HepG2 (cell line): ENCODE results near the gene ORMDL3. TPM values are rescaled to one million over a fixed set of nuclear protein-coding genes. Genes with fewer than 3 reads are reported as not detected.
A peak's percentile ranks its signal among the peaks of the same experiment; 100 is the strongest.

Source experiments
- ADNP ChIP-seq: sonication (generic); formaldehyde crosslinking; IDR thresholded peaks from 2 replicates; pipeline ENCODE4 v1.4.0; 2020; ENCODE audit warnings: missing genetic modification reagents
- ATF1 ChIP-seq: IDR thresholded peaks from 2 replicates; pipeline ENCODE4 v1.6.1; 2016; ENCODE audit warnings: mild to moderate bottlenecking, control low read depth
- CBX5 ChIP-seq: sonication (generic); formaldehyde crosslinking; IDR thresholded peaks from 2 replicates; pipeline ENCODE4 v1.4.0; 2020; ENCODE audit warnings: missing genetic modification reagents, borderline replicate concordance
- ELF3 ChIP-seq: IDR thresholded peaks from 2 replicates; pipeline ENCODE4 v1.6.1; 2016; ENCODE audit warnings: missing genetic modification reagents, missing compliant biosample characterization
- FIP1L1 ChIP-seq: fragments of 200-400 bp; formaldehyde crosslinking; IDR thresholded peaks from 2 replicates; pipeline ENCODE4 v1.6.1; 2018; ENCODE audit warnings: low read depth, mild to moderate bottlenecking, low read length, moderate library complexity, borderline replicate concordance; ENCODE audit not compliant: insufficient read depth
- FOXP4 ChIP-seq: sonication (generic); formaldehyde crosslinking; IDR thresholded peaks from 2 replicates; pipeline ENCODE4 v1.4.0; 2020; ENCODE audit warnings: missing genetic modification reagents
- MBD4 ChIP-seq: IDR thresholded peaks from 2 replicates; pipeline ENCODE4 v1.6.1; 2012; ENCODE audit warnings: low read length, inconsistent platforms, borderline replicate concordance
- NFYC ChIP-seq: IDR thresholded peaks from 2 replicates; pipeline ENCODE4 v1.6.1; 2016; ENCODE audit warnings: missing genetic modification reagents, missing compliant biosample characterization
- PAF1 ChIP-seq: IDR thresholded peaks from 2 replicates; pipeline ENCODE4 v1.6.1; 2016; ENCODE audit warnings: missing genetic modification reagents, missing compliant biosample characterization
- POLR2AphosphoS2 ChIP-seq: IDR thresholded peaks from 2 replicates; pipeline ENCODE4 v1.6.1; 2011; ENCODE audit warnings: low read depth, low read length, improper control_type of control experiment
- PRDM15 ChIP-seq: sonication (generic); formaldehyde crosslinking; IDR thresholded peaks from 2 replicates; pipeline ENCODE4 v1.4.0; 2020; ENCODE audit warnings: missing genetic modification reagents
- RAD21 ChIP-seq: fragments of 450-650 bp; formaldehyde crosslinking; IDR thresholded peaks from 2 replicates; pipeline ENCODE4 v1.5.0; 2020; ENCODE audit warnings: mild to moderate bottlenecking
- SCMH1 ChIP-seq: sonication (generic); formaldehyde crosslinking; IDR thresholded peaks from 2 replicates; pipeline ENCODE4 v1.9.0; 2021; ENCODE audit warnings: missing genetic modification reagents, mild to moderate bottlenecking, borderline replicate concordance
- THRA ChIP-seq: sonication (generic); formaldehyde crosslinking; IDR thresholded peaks from 2 replicates; pipeline ENCODE4 v1.4.0; 2020; ENCODE audit warnings: missing genetic modification reagents, borderline replicate concordance
- TSC22D2 ChIP-seq: sonication (generic); formaldehyde crosslinking; IDR thresholded peaks from 2 replicates; pipeline ENCODE4 v1.5.1; 2020; ENCODE audit warnings: missing genetic modification reagents, mild to moderate bottlenecking, borderline replicate concordance
- WIZ ChIP-seq: sonication (generic); formaldehyde crosslinking; IDR thresholded peaks from 2 replicates; pipeline ENCODE4 v1.5.1; 2020; ENCODE audit warnings: mild to moderate bottlenecking, missing genetic modification reagents
- YEATS2 ChIP-seq: sonication (generic); formaldehyde crosslinking; IDR thresholded peaks from 2 replicates; pipeline ENCODE4 v1.4.0; 2020; ENCODE audit warnings: missing genetic modification reagents, borderline replicate concordance
- ZFP36 ChIP-seq: fragments of 150-350 bp; IDR thresholded peaks from 2 replicates; pipeline ENCODE4 v1.6.1; 2018; ENCODE audit warnings: borderline replicate concordance, low read length, low read depth; ENCODE audit not compliant: partially characterized antibody
- ZKSCAN1 ChIP-seq: fragments of 150-350 bp; IDR thresholded peaks from 2 replicates; pipeline ENCODE4 v1.6.1; 2014; ENCODE audit warnings: low read length
- ZNF3 ChIP-seq: IDR thresholded peaks from 2 replicates; pipeline ENCODE4 v1.7.0; 2017; ENCODE audit warnings: inconsistent platforms
- ZNF350 ChIP-seq: sonication (generic); formaldehyde crosslinking; IDR thresholded peaks from 2 replicates; pipeline ENCODE4 v1.4.0; 2020; ENCODE audit warnings: mild to moderate bottlenecking, low read depth, missing genetic modification reagents, borderline replicate concordance
- ZNF597 ChIP-seq: sonication (generic); formaldehyde crosslinking; IDR thresholded peaks from 2 replicates; pipeline ENCODE4 v1.5.0; 2020; ENCODE audit warnings: missing genetic modification reagents
- polyA plus RNA-seq, 8 experiments: library from polyadenylated mRNA; depleted of rRNA in 3 of 8; stranded (reverse) in 7 of 8; unstranded in 1 of 8; fragments of >200 nt; fragmentation: Illumina TruSeq in 4 of 8; extraction: Trizol in 4 of 8; gene quantifications; 2 replicates each; pipeline versions ENCODE4 v1.2.1 to v1.2.3, GENCODE V29; 2011 to 2016; ENCODE audit warnings: low read depth in 4 of 8, missing spikeins in 1 of 8, mixed read lengths in 1 of 8; ENCODE audit not compliant: insufficient read depth in 1 of 8
- total RNA-seq, 5 experiments: library from RNA; depleted of rRNA; stranded (reverse); fragments of >200 nt; fragmentation: Illumina TruSeq; extraction: Trizol; gene quantifications; 2 replicates each; pipeline ENCODE4 v1.2.3, GENCODE V29; 2016; ENCODE audit warnings: low read depth in 1 of 5

ORMDL3 gene
- total and polyA plus RNA-seq, 2 of the 13 experiments (the other 11 are each of a cell fraction or from before 2014, with no cell fraction given), result 181 to 384 TPM

GRCh38 chr17:39927101-39927928, at the start of gene ORMDL3, which contains the start of gene LRRC3C (continued):
- TF ChIP-seq TSC22D2 (CRISPR knock-in tag) (no peak), PRDM15 (peak; percentile 29), ELF3 (peak; percentile 73), YEATS2 (CRISPR knock-in tag) (peak; percentile 80; the same call in 1 of the 2 replicates), ADNP (CRISPR knock-in tag) (no peak), ZNF3 (CRISPR knock-in tag) (no peak), ZNF597 (peak; percentile 95; the same call in 1 of the 2 replicates), POLR2AphosphoS2 (no peak), PAF1 (no peak), NFYC (CRISPR knock-in tag) (peak; percentile 82), ATF1 (peak; percentile 99), THRA (CRISPR knock-in tag) (peak; percentile 50; the same call in 1 of the 2 replicates), ZNF350 (CRISPR knock-in tag) (peak; percentile 94), FIP1L1 (no peak), ZKSCAN1 (peak; percentile 81), SCMH1 (no peak), WIZ (no peak), CBX5 (CRISPR knock-in tag) (no peak), RAD21 (CRISPR knock-in tag) (peak; percentile 57; the same call in 1 of the 2 replicates), MBD4 (no peak), FOXP4 (peak; percentile 56), ZFP36 (no peak)
